ENCODE results near the gene BPIFB2. TPM values are rescaled to one million over a fixed set of nuclear protein-coding genes. Genes with fewer than 3 reads are reported as not detected.

Gene BPIFB2
- total RNA-seq, 1 donor from 2014 or later: not detected

- H3K4me3 Mint-ChIP-seq (ENCODE audit: unreplicated experiment): no peak overlapping the region
- peaks cover 3% of the 10 kb centered on the region for H3K27me3 Mint-ChIP-seq (ENCODE audit: unreplicated experiment)
- H3K9me3 Mint-ChIP-seq (ENCODE audit: unreplicated experiment): no peaks in the 10 kb centered on the region
- TF ChIP-seq, protein P1, sequence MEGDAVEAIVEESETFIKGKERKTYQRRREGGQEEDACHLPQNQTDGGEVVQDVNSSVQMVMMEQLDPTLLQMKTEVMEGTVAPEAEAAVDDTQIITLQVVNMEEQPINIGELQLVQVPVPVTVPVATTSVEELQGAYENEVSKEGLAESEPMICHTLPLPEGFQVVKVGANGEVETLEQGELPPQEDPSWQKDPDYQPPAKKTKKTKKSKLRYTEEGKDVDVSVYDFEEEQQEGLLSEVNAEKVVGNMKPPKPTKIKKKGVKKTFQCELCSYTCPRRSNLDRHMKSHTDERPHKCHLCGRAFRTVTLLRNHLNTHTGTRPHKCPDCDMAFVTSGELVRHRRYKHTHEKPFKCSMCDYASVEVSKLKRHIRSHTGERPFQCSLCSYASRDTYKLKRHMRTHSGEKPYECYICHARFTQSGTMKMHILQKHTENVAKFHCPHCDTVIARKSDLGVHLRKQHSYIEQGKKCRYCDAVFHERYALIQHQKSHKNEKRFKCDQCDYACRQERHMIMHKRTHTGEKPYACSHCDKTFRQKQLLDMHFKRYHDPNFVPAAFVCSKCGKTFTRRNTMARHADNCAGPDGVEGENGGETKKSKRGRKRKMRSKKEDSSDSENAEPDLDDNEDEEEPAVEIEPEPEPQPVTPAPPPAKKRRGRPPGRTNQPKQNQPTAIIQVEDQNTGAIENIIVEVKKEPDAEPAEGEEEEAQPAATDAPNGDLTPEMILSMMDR (IDR thresholded peaks at IDR 0.05; ENCODE audit: unreplicated experiment): no peak
- no peaks in the 10 kb centered on the region for H3K36me3 Mint-ChIP-seq (ENCODE audit: low read depth, unreplicated experiment)
- H3K4me1 Mint-ChIP-seq (ENCODE audit: unreplicated experiment): peaks cover 22% of the 10 kb centered on the region
- no peak for DNase-seq (ENCODE audit: low spot score)
- H3K27ac Mint-ChIP-seq (ENCODE audit: unreplicated experiment): no peak overlapping the region
These were observed 42.4 kb upstream of the BPIFB2 start for GRCh38 chr20:32965115-32965514.

DNA sequence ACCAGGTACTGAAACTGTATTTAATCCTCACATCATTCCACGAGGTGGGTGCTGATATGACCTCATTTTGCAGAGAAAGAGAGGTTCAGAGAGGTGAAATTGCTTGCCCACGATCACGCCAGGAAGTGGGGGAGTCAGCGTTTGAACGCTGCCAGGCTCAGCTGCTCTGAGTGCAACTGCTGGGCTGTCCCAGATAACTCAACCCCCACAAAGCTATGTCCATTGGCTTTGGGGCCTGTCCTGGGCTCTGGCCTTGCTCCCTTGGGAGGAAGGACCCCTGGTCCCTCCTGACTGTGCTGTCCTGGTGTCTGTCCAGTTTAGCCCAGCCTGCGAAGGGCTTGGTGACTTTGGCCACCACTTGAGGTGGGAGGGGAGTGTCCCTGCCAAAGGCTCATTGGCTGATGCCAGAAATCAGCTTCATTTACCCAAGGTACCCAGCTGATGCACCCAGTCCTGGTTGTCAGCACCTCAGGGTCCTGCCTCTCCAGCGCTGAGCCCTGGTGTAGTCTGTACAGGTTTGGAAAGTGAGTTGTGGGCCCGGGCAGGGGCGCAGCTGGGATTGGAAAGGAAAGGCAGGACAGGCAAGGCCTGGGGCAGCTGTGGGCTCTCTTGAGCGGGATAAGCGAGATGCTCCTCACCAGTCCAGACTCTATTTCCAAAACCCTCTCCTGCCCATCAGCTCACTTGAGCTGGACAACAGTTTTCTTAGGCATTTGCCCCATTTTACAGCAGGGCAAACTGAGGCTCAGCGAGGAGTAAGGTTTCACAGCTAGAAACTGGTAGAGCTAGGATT is 41.7 kb upstream of the BPIFB2 start:
- Mint-ChIP-seq H3K4me3 (ENCODE audit: unreplicated experiment) (no peak overlapping the region), H3K36me3 (ENCODE audit: low read depth, unreplicated experiment) (no peaks in the 10 kb centered on the region), H3K27me3 (ENCODE audit: unreplicated experiment) (peaks cover 3% of the 10 kb centered on the region), H3K9me3 (ENCODE audit: unreplicated experiment) (no peaks in the 10 kb centered on the region), H3K4me1 (ENCODE audit: unreplicated experiment) (peaks cover 27% of the 10 kb centered on the region), H3K27ac (ENCODE audit: unreplicated experiment) (no peak overlapping the region)
- TF ChIP-seq, protein P1 (IDR thresholded peaks at IDR 0.05; ENCODE audit: unreplicated experiment): no peak
- no peak for DNase-seq (ENCODE audit: low spot score)

DNA sequence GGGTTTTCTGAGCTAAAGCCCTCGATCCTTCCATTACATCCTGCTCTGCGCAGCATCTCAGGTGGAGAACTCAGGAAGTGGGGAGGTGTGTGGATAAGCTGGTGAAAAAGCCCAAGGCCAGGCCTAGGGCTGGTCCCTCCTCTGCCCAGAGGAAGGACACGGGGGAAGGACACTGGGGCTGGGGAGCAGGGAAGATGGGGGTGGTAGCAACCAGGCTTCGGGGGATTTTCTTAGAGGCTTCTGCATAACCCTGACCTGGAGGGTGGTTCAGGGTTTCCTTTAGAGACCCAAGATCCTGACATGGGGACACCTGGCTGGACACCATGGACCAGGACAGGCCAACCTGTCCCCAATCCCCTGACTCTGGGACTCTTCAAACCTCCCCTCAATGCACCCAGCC is 41.1 kb upstream of the BPIFB2 start:
- H3K4me1 Mint-ChIP-seq (ENCODE audit: unreplicated experiment): peaks cover 31% of the 10 kb centered on the region
- TF ChIP-seq, protein P1 (IDR thresholded peaks at IDR 0.05; ENCODE audit: unreplicated experiment): no peak
- H3K27ac Mint-ChIP-seq (ENCODE audit: unreplicated experiment): no peak overlapping the region
- peaks cover under 1% of the 10 kb centered on the region for H3K27me3 Mint-ChIP-seq (ENCODE audit: unreplicated experiment)
- no peak overlapping the region for H3K4me3 Mint-ChIP-seq (ENCODE audit: unreplicated experiment)
- no peaks in the 10 kb centered on the region for H3K36me3 Mint-ChIP-seq (ENCODE audit: low read depth, unreplicated experiment)
- H3K9me3 Mint-ChIP-seq (ENCODE audit: unreplicated experiment): no peaks in the 10 kb centered on the region
- DNase-seq (ENCODE audit: low spot score): no peak

GRCh38 chr20:32966881-32967781 is 40.4 kb upstream of the BPIFB2 start:
- TF ChIP-seq, protein P1 (IDR thresholded peaks at IDR 0.05; ENCODE audit: unreplicated experiment): no peak

More at GRCh38 chr20:32966881-32967781, 40.4 kb upstream of the BPIFB2 start:
- no peak for DNase-seq (ENCODE audit: low spot score)
- no peaks in the 10 kb centered on the region for H3K27me3 Mint-ChIP-seq (ENCODE audit: unreplicated experiment)
- no peaks in the 10 kb centered on the region for H3K9me3 Mint-ChIP-seq (ENCODE audit: unreplicated experiment)
- H3K4me3 Mint-ChIP-seq (ENCODE audit: unreplicated experiment): no peak overlapping the region
- H3K4me1 Mint-ChIP-seq (ENCODE audit: unreplicated experiment): peaks cover 31% of the 10 kb centered on the region
- H3K27ac Mint-ChIP-seq (ENCODE audit: unreplicated experiment): no peak overlapping the region
- H3K36me3 Mint-ChIP-seq (ENCODE audit: low read depth, unreplicated experiment): no peaks in the 10 kb centered on the region

All from endothelial cell (in vitro differentiated cells).